Stomach (tissue), 9 donors: ENCODE results near the gene SNX15. TPM values are rescaled to one million over a fixed set of nuclear protein-coding genes. Genes with fewer than 3 reads are reported as not detected.

Source experiments
- DNase-seq, 2 donors: peaks; one replicate each; pipeline versions ENCODE4 v3.0.0 to v3.0.0-alpha.2; 2013 to 2019
- H3K27ac ChIP-seq, 5 donors: fragments of 200-600 bp in 4 of 5; sonication (generic) in 4 of 5; one replicate each; pipeline ENCODE4 v1.5.1; 2013 to 2019; ENCODE audit warnings: mild to moderate bottlenecking in 1 of 5, moderate library complexity in 1 of 5
- H3K27me3 ChIP-seq, 3 donors: fragments of 200-600 bp; sonication (generic); one replicate each; pipeline ENCODE4 v1.5.1; 2017 to 2019; ENCODE audit warnings: mixed run types in 1 of 3
- H3K36me3 ChIP-seq, 4 donors: fragments of 200-600 bp; sonication (generic); 1 replicate in 3 of 4; 2 replicates in 1 of 4; pipeline ENCODE4 v1.5.1; 2016 to 2019
- H3K4me1 ChIP-seq, 4 donors: fragments of 200-600 bp; sonication (generic); one replicate each; pipeline ENCODE4 v1.5.1; 2016 to 2019
- H3K4me3 ChIP-seq, 4 donors: fragments of 200-600 bp; sonication (generic) in 3 of 4; one replicate each; pipeline ENCODE4 v1.5.1; 2016 to 2019; ENCODE audit warnings: mild to moderate bottlenecking in 1 of 4
- H3K9me3 ChIP-seq, 4 donors: fragments of 200-600 bp; sonication (generic); one replicate each; pipeline ENCODE4 v1.5.1; 2016 to 2019
- CTCF ChIP-seq, 7 experiments: fragments of 450-650 bp in 4 of 7; fragments of 200-600 bp in 3 of 7; sonication (generic) in 3 of 7; IDR thresholded peaks; one replicate each; pipeline ENCODE4 v1.5.1; 2016 to 2019; ENCODE audit warnings: antibody characterized with exemption in 7 of 7, control low read depth in 2 of 7, mild to moderate bottlenecking in 1 of 7
- EP300 ChIP-seq: sonication (generic); formaldehyde crosslinking; IDR thresholded peaks from one replicate; pipeline ENCODE4 v1.6.1; 2017; ENCODE audit warnings: antibody characterized with exemption
- POLR2A ChIP-seq, 4 donors: fragments of 450-650 bp; IDR thresholded peaks; one replicate each; pipeline ENCODE4 v1.6.1; 2016; ENCODE audit warnings: antibody characterized with exemption in 4 of 4, control low read depth in 2 of 4, mild to moderate bottlenecking in 1 of 4, moderate library complexity in 1 of 4
- POLR2AphosphoS5 ChIP-seq, 3 donors: sonication (generic); formaldehyde crosslinking; IDR thresholded peaks; one replicate each; pipeline ENCODE4 v1.6.1; 2016; ENCODE audit warnings: antibody characterized with exemption in 3 of 3
- WGBS, 5 donors: extraction: QIAGEN DNeasy Blood & Tissue Kit in 3 of 5; methylation state at CpG; one replicate each; pipeline versions ENCODE4 v1.1.5 to v1.1.7; 2013 to 2018; 5-methylcytosine and 5-hydroxymethylcytosine counted together
- intact Hi-C: fragments of 100-400 bp; cut with DNase I; formaldehyde crosslinking; loops from one replicate; pipeline ENCODE4 v1.15.1; 2023; ENCODE audit warnings: low total_unique reads
- polyA plus RNA-seq, 3 donors: library from polyadenylated mRNA; stranded (reverse); fragments of 200-250 nt; gene quantifications; one replicate each; pipeline ENCODE4 v1.2.3, GENCODE V29; 2013
- total RNA-seq, 5 donors: library from RNA; depleted of rRNA; stranded (reverse); fragments of >200 nt; gene quantifications; one replicate each; pipeline versions ENCODE4 v1.1.0 to v1.2.3, GENCODE V29; 2014 to 2016
- donor health status: healthy with polysubstance abuse.
- donor health status: Bipolar disorder and iron deficiency.
- donor health status: healthy.

SNX15 gene
- total and polyA plus RNA-seq, 8 donors: 4.2 to 45.8 (median 19.0) TPM

DNA sequence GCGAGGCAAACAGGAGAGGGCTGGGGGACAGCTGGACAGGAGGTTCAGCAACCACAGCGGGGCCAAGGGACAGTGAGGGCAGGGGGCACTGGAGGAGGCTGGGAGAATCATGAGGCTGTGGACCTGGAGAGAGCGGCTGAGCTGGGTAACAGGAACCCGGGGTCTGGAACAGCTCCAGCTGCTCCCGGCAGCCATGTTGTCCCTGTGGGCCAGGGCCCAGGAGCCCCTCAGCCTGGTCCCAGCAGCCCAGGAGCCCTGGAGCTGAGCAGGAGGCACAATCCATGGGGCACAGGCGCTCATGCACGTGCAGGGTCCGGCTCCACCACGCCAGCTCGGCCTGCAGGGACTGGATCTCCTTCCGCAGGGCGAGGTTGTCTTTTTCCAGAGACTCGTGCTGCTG lies 37.8 kb upstream of the SNX15 start:
- Histone ChIP-seq H3K27me3 (no peaks in the 10 kb centered on the region), H3K4me1 (peaks cover 0 to 41% (median 5%) of the 10 kb centered on the region in 4 donors), H3K36me3 (peaks cover 0 to 57% (median 21%) of the 10 kb centered on the region in 4 donors), H3K27ac (peak overlapping the region in 3 of 5 donors; percentile 40 to 60 (median 59)), H3K9me3 (no peaks in the 10 kb centered on the region), H3K4me3 (peak overlapping the region in 2 of 4 donors; percentile 17 to 24)
- intact Hi-C loops: no loop called here
- 74 to 89% (median 80%) methylated on average over 7 to 13 of the region's 13 CpGs for whole genome bisulfite sequencing, 5 donors
- no peak for DNase-seq
- TF ChIP-seq CTCF (IDR thresholded peaks at IDR 0.05) (no peak), POLR2AphosphoS5 (IDR thresholded peaks at IDR 0.05) (no peak), POLR2A (IDR thresholded peaks at IDR 0.05) (no peak), EP300 (no peak)

DNA sequence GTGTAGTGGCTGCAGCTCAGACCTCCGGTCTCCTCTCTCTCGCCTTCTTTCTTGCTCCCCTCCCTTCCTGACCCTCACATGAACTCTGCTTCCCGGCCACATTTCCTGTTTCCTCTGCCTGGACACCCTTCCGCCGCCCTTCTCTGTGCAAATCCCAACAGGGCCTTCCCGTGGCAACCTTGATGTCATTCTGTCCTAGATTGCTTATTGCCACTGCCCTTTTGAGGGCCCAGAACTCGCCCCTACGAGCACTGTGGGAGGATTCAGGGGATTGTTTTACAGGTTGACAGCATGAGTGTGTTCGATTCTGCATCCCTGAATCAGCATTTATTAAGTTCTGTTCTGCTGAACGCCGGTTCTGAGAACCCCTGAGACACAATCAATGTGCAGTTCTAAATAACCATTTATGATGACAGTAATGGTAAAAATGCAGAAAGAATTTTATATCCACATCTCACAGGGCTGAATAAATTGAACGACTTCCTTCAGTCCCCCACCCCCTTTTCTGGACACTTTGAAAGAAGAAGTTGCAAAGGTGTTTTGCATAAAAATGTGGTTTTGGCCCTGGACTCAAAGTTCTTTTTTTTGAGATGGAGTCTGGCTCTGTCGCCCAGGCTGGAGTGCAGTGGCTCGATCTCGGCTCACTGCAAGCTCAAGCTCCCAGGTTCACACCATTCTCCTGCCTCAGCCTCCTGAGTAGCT lies 36.9 kb upstream of the SNX15 start:
- intact Hi-C loops: loop anchor here (10.0 kb wide), 1 partner anchor 76 kb away; the partner anchor contains the start of gene ATG2A
- no peak for TF ChIP-seq EP300
- TF ChIP-seq POLR2A (IDR thresholded peaks at IDR 0.05): no peak
- TF ChIP-seq POLR2AphosphoS5 (IDR thresholded peaks at IDR 0.05): no peak
- no peak for TF ChIP-seq CTCF (IDR thresholded peaks at IDR 0.05)
- peaks cover 0 to 59% (median 21%) of the 10 kb centered on the region in 4 donors for H3K36me3 ChIP-seq
- no peaks in the 10 kb centered on the region for H3K27me3 ChIP-seq
- H3K9me3 ChIP-seq: no peaks in the 10 kb centered on the region
- peaks cover 0 to 47% (median 12%) of the 10 kb centered on the region in 4 donors for H3K4me1 ChIP-seq
- 50 to 64% (median 53%) methylated on average over 15 of the region's 15 CpGs for WGBS, 5 donors
- H3K27ac ChIP-seq: peak overlapping the region in 4 of 5 donors; percentile 17 to 60 (median 50)
- DNase-seq: peak in 1 of 2 donors; percentile 72
- H3K4me3 ChIP-seq: peak overlapping the region in 3 of 4 donors; percentile 1 to 24 (median 17)

DNA sequence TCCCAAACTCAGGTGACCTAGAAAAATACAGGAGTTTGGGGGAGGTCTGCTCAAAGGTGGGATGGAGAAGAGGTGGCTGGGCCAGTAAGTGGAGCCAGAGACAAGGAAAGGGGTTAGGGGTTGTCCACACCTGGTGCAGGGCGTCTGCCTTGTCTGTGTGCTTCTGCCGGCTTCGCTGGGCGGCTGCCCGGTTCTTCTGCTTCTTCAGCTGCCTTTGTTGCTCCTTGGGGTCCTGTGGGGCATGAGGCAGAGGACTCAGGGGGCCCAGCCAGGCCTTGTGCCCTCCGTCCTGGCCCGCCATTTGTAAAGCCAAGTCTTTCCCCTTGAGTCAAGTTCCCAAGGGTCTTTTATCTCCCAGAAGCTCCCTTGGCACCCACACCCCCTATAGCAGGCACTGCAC lies 32.9 kb upstream of the SNX15 start:
- no peaks in the 10 kb centered on the region for H3K27me3 ChIP-seq
- DNase-seq: no peak
- 88 to 94% (median 93%) methylated on average over 7 of the region's 7 CpGs for WGBS, 5 donors
- H3K36me3 ChIP-seq: peaks cover 0 to 47% (median 21%) of the 10 kb centered on the region in 4 donors
- H3K9me3 ChIP-seq: no peaks in the 10 kb centered on the region
- no peak overlapping the region for H3K27ac ChIP-seq
- no peak for TF ChIP-seq EP300
- no peak for TF ChIP-seq CTCF (IDR thresholded peaks at IDR 0.05)
- TF ChIP-seq POLR2AphosphoS5 (IDR thresholded peaks at IDR 0.05): no peak
- TF ChIP-seq POLR2A (IDR thresholded peaks at IDR 0.05): no peak
- H3K4me3 ChIP-seq: peak overlapping the region in 1 of 4 donors; percentile 59
- intact Hi-C loops: loop anchor here (10.0 kb wide), 1 partner anchor 80 kb away; the partner anchor contains the start of gene ATG2A
- peaks cover 6 to 53% (median 34%) of the 10 kb centered on the region in 4 donors for H3K4me1 ChIP-seq

DNA sequence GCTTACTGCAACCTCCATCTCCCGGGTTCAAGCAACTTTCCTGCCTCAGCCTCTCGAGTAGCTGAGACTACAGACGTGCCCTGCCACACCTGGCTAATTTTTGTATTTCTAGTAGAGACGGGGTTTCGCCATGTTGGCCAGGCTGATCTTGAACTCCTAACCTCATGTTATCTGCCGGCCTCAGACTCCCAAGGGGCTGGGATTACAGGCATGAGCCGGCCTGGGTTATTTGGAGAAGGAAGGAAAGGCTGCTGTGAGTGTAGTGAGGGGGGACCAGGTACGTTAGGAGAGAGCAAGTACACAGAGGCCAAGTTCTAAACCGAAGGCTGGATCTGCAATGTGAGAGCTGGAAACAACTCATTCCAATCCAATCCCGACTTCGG lies 30.9 kb upstream of the SNX15 start:
- DNase-seq: no peak
- WGBS, 5 donors: 15 to 34% (median 19%) methylated on average over 9 to 11 of the region's 11 CpGs
- TF ChIP-seq POLR2AphosphoS5 (IDR thresholded peaks at IDR 0.05): no peak
- TF ChIP-seq POLR2A (IDR thresholded peaks at IDR 0.05): no peak
- TF ChIP-seq CTCF (IDR thresholded peaks at IDR 0.05): no peak
- no peak for TF ChIP-seq EP300
- H3K27ac ChIP-seq: peak overlapping the region; percentile 57 to 90 (median 84)
- H3K4me3 ChIP-seq: peak overlapping the region; percentile 49 to 59 (median 52)
- intact Hi-C loops: loop anchor here (10.0 kb wide), 1 partner anchor 82 kb away; the partner anchor contains the start of gene ATG2A
- no peaks in the 10 kb centered on the region for H3K27me3 ChIP-seq
- H3K4me1 ChIP-seq: peaks cover 6 to 35% (median 29%) of the 10 kb centered on the region in 4 donors
- H3K9me3 ChIP-seq: no peaks in the 10 kb centered on the region
- H3K36me3 ChIP-seq: peaks cover 0 to 31% (median 19%) of the 10 kb centered on the region in 4 donors
